Kidney capillary endothelial cell (primary cell): ENCODE measurements around the gene VPS72.
A peak's percentile ranks its signal among the peaks of the same experiment; 100 is the strongest.

Experiments
- DNase-seq: peaks from one replicate; pipeline ENCODE4 v3.0.0-alpha.2; 2018; ENCODE audit warnings: low spot score

VPS72 gene

DNA sequence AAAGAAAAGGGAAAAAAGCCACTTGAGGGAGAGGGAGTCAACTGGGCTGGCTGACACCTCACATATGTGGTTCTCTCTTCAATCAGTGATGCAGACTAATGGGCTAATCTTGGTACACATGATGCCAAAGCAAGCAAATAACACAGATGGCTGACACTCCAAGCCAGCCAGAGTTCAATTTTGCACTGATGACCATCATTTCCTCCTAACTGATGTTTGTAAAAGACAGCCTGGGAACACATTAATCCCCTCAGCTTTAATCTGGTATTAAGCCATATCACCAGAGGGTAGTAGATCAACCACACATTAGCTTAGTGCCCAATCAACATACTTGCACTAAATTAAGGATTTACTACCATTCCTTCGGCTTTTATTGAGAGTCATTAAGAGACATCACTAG lies 2.8 kb downstream of the VPS72 start:
- DNase-seq: no peak

DNA sequence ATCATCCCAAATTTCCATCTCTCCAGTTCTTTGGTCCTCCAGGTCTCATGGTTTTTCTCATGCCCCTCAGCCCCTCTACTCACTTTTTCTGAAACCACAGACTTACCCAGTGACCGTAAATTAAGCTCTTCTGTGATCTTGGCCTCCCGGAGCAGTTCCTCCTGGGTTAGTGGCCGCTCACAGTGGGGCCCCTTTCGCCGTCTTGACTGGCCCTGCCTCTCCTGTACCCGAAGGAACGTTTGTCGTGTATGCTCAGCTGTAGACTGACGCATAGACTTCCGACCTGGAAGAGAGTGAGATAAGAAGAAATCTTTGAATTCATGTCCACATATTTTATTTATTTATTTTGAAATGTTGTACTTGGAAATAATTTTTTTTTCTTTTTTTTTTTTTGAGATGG lies 5.8 kb downstream of the VPS72 start:
- DNase-seq: no peak

DNA sequence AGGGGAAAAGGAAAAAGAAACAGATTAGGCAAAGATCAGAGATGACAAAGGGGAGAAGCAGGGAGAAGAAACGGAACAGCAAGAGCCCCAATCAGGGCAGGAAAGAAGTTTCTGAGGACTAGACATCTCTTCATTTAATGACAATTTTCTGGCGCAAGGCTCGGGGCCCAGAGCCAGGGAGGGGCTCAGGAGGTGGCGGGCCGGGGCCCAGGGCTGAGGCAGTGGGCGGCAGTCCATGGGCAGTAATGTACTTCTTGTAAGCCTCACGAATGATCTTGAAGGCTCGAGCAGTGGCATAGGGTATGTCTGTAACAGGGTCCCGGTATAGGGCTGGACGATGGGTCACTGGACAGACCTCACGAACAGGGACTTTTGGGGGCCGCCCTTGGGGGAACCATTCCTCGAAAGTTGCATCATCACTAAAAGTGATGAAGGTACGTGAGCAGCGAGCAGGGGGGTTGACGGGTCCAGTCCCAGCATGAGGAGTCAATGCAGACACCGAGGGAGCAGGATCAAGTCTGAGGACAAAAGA lies 13.4 kb downstream of the VPS72 start:
- DNase-seq: no peak

DNA sequence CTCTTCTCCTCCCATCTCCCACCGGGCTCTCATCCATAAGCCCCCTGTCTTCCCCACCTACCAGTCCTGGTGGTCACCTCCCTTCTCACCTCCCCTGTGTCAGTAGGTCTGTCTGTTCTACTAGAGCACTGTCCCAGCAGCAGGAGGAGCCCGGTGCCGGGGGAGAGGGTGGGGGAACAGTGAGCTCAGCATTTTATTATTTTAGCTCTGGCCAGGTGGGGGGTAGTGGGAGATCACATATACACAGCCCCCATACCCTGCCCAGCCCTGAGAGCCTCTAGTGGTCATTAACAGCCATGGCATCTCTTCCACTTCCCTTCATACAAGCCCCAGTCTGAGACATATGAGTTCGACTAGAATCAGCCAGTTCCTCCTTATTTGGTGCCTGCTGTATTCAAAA lies 14.1 kb downstream of the VPS72 start, which contains the start of gene TMOD4:
Gene TMOD4 (minus strand): TSS at position 119 of the 400 bp plus-strand sequence. CDS start 1,106 bp downstream, outside the sequence.
- DNase-seq: no peak

DNA sequence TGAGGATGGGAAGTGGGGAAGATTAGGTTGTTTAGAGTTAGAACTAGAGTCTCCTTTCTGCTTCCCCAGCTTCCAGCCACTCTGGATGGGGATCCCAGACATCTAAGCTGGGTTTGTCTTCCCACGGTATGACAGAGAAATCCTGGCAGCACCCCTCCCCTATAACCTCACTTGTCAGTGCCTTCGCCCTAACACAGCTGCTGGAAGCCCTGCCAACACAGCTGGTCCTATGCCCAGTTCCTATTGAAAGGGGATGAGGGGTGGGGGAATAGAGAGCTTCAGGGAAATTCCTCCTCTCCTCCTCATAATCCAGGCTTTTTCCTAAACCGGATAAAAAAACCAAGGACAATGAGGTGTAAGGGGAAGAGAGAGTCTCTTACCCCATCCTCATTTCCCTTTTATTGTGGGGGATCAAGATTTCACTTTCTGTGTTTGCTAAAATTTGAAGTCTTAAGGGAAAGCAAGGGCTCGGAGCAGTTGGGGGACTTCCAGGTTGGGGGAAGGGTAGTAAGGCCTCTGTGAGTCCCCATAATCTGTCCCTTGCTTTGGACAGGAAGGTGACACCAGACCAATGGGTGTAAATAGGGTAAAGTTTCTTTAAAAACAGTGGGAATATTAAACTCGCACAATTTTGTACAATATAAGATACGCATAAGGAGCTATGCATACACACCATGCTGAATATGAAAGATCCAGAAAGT lies 14.8 kb downstream of the VPS72 start:
- DNase-seq: no peak

DNA sequence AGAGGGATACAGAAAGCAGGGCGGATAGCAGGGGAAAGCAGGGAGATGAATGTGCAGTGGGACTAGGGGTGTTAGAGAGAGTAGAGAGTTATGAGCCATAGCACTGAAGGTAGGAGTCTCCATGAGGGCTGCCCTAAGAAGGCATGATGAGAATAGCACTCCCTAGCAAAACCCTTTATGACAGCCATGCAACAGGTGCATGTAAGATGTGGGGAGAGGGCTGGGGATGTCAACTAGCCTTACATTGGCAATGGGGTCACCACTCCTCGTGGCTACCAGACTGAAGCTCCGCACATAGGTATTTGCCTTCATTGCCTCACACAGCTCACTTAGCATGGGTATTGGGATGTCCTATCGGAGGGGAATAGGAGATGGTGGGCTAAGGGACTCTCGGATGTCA lies 18.8 kb downstream of the VPS72 start:
- no peak for DNase-seq

DNA sequence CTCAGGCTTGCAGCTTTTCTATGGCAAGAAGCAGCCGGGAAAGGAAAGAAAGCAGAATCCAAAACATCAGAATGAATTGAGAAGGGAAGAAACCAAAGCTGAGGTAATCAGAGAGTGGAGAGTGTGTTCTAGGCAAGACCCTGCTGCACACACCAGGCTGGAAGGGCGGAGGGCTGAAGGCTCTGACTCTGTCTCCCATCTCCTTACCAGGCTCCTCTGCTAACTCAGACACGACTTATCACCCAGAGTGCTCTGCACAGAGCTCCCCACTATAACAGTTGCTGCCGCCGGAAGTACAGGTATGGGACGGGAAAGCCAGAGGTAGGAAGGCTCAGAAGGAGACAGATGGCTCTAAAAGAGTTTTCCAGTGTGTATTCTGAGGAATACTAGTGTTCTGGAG lies 22.9 kb downstream of the VPS72 start:
- DNase-seq: no peak

DNA sequence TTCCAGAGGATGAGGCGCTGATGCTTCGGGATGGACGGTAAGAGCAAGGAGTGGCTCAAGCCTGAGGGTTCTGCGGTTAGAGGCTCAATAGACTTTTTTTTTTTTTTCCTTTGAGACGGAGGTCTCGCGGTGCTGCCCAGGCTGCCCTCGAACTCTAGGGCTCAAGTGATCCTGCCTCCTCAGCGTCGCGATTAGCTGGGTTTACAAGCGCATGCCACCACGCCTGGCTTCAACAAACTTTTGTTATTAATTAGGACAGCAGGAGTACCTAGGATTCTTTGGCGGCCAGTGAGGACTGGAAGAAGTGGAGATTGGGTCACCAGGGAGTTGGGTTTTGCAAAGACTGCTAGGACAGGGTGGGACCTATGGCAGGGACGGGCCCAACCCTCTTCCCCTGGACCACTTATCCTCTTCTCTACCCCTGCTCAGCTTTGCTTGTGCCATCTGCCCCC lies 23.5 kb downstream of the VPS72 start:
- peak; percentile 39 for DNase-seq

DNA sequence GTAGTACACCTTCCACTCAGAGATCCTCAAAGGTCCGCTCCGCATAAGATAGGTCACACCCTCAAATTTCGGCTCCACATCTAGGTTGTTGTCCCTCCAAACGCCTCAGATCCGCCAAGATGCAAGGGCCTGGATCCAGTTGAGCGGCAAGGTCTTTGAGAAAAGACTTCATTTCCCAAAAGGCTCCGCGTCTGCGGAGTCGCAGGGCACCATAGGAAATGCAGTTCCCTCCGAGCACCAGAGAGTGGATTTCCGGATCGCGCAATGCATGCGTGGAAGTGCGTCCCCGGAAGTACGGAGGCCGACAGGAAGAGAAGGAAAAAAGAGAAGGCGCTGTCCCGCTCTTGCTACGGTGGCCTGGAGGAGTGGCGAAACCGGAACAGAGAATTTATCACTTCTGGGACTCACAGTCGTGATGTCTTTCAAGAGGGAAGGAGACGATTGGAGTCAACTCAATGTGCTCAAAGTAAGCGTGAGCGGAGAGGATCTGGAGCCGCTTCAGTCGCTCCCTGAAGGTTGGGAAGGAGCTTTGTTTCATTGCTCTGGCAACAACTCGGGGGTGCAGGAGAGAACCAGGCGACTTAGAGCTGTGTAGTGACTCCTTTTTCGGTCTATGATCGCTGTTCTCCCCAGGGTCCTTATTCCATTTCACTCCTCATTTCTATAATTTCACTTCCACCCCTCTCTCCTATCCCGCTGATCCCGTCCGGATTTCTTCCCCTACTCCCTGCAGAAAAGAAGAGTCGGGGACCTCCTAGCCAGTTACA lies 24.1 kb downstream of the VPS72 start, which contains the start of the genes LYSMD1 and SCNM1:
Gene LYSMD1 (minus strand): TSS at position 165 of the 767 bp plus-strand sequence. CDS start 644 bp downstream, outside the sequence.
Gene SCNM1 (plus strand): TSS at position 407 of the 767 bp plus-strand sequence. CDS start 9 bp downstream, at position 416.
- peak; percentile 97 for DNase-seq

DNA sequence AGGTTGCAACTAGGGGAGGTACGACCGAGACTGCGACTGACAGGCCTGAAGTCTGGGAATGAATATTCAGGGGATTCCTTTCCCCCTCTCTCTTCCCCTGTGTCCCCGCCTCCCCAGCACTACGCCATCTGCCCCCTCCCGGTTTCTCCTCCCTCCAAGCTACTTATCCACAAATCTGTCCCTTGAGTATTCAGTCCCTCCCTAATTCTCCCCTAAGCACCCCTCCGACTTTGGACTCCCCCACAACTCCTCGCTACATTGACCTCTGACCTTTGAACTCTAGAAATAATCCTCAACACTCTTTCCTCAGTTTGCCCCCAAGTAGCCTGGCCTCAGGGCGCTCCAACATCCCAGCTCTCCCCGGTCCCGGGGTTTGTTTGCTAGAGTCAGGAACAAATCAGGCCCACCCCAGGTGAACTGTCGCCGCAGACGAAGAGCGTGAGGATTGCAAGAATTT lies 24.7 kb downstream of the VPS72 start:
- peak; percentile 21 for DNase-seq

DNA sequence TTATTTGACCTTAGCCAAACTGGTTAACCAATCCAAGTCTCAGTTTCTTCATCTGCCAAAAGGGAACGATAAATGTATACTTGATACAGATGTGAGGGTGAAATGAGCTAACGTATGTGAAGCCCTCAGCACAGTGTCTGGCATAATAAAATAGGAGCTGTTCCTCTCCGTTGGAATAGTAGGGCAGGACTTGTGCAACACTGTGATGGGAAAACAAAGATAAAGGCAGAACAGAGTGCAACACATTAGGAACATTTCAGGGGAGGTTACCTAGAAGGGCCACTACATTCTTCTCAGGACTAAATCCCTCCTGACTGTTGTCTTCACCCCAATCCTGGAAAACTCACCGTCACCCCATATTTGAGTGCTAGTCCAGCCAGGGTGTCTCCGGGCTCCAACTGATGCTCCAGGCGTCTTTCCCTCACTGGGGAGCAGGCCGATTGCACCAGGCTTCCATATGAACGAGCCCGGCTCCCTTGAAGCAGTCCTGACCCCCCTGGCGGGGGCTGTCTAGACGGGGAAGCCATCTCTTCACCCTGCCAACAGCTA lies 25.2 kb downstream of the VPS72 start:
- no peak for DNase-seq

DNA sequence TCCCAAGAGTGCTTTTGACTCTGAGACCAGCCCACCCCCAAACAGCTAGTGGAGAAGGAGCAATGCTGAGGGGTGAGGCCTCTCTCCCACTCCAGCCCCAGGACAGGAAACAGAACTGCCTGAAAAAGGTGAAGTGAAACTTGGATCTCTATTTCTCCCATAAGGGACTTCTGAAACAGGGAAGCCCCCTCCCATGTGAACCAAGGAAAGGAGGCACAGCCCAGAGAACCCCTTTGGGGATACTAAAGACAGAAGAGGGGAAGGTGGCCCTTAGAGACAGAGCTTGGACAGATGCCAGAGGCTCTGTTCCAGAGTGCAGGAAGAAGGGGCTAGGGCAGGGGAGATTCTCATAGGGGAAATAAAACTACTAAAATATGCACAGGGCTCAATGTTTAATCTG lies 30.6 kb downstream of the VPS72 start:
- no peak for DNase-seq

DNA sequence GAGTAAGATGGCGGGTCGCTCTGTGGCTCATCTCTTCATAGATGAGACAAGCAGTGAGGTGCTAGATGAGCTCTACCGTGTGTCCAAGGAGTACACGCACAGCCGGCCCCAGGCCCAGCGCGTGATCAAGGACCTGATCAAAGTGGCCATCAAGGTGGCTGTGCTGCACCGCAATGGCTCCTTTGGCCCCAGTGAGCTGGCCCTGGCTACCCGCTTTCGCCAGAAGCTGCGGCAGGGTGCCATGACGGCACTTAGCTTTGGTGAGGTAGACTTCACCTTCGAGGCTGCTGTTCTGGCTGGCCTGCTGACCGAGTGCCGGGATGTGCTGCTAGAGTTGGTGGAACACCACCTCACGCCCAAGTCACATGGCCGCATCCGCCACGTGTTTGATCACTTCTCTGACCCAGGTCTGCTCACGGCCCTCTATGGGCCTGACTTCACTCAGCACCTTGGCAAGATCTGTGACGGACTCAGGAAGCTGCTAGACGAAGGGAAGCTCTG lies 31.2 kb downstream of the VPS72 start:
- DNase-seq: no peak

DNA sequence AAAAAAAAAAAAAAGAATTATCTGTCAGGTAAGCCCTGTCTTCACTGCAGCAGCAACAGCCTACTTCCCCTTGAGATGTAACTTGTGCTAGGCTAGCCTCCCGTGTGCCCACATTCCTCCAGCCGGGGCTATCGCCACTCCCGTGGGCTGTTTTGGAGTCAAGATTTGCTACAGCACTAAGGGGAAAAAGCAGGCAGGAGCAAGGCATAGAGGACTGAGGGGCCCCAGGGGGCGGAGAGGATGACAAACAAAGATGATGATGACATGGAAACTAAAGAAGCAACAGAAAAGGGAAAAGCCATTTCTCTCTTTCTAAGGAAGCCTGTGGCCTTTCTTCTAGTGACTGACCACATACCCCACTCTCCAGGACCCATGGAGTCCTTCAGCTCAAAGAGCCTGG lies 31.7 kb downstream of the VPS72 start:
- no peak for DNase-seq

DNA sequence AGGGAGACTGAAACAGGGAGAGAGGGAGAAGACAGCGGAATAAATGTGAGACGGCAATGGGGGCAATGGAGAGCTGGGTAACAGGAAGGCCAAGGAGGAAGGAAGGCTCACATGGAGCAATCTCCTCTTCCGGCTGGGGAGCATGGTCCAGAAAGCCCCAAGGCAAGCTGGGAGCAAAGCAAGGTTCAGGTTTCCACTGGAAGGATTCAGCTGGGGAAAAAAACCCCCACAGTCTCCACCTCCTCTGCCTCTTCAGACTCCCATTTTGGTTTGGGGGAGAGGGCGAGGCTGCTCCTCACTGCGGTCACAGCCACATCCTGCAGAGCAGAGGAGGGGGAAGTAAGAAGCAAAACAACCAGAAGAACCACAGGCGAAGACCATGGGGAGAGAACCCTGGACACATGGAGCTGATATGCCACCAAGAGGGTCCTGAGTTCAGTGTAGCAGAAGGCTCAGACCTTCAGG lies 32.9 kb downstream of the VPS72 start:
- DNase-seq: no peak

DNA sequence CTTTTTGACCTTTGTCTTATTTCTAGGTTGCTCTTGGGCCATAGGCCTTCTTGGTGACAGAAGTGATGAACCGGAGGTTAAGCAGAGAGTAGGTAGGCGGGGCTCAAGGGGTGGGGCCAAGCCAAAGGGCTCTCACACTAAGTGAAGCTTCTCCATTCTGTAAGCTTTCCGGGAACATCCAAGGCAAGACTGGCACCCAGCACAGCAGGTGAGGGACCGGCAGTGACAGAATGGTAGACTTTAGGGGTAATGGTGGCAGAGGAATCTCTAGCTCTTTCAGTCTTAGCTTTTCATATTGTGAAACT lies 33.5 kb downstream of the VPS72 start, which contains the start of gene TNFAIP8L2:
Gene TNFAIP8L2 (plus strand): TSS at position 135 of the 305 bp plus-strand sequence. CDS start 2,049 bp downstream, outside the sequence.
- no peak for DNase-seq

DNA sequence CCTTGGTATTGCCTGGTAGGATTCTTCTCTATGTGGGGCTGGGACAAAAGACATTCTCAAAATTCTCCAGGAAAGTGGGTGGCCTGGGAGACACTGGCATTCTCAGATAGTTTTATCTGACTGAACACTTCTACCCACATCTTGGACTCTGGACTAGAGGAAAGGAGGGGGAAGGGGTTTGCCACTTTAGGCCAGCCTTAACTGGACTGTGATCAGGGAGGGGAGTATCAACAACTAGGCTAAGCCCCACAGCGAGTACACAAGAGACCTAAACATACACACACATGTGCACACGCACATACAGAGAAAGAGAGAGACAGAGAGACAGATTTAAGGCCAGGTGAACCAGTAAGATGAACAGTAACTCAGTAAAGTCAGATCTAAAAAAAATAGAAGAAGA lies 42.3 kb downstream of the VPS72 start:
- DNase-seq: no peak

DNA sequence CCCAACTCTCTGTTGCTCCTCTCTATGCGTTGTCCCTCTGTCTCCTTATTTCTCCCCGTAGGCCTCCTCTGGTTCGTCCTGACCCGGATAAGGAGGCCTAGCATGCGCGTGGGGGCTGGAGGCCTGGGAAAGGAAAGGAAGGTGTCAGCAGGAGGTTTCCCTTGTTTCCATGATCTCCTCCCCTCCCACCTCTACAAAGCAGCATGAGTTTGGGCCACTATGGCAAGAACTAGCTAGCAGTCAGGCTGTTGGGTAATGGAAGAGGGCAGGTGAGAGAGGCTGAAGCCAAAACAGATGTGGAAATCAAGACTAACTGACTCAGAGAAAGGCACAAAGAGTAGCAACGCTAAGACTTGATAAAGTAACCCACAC lies 42.9 kb downstream of the VPS72 start:
- DNase-seq: no peak

DNA sequence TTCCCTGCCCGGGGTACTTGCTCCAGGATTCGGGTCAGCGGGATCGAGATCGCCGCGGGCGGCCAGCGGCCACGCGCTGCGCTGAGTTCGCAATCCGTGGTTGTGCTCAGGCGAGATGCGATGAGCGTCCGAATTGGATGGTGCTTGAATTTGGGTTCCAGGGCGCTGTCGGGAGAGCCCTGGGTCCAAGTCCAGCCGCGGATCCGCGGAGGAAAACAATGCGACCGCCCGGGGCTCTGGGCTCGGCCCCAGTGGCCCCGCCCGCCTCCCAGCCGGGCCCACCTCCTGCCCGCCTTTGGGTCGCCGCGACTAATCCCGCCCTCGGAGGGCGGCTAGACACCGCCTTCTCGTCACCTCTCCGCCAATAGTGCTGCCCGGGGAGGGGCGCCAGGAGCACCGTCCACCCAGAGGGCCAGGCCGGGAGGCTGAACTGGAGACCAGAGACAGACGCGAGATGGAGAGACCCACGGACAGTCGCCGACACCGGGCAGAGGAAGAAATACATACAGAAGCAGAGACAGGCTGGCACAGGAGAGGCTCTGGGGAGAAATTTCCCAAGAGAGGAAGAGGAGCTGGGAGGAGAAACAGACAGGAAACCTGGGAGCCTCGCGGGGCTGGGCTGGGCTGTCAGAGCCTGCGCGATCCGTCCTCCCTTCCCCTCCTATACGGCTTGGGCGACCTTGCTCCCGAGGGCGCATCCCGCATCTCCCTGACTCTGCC lies 43.4 kb downstream of the VPS72 start, which contains the start of gene SEMA6C:
Gene SEMA6C (minus strand): TSS at position 220 of the 720 bp plus-strand sequence. CDS start 4,010 bp downstream, outside the sequence.
- peak; percentile 91 for DNase-seq

DNA sequence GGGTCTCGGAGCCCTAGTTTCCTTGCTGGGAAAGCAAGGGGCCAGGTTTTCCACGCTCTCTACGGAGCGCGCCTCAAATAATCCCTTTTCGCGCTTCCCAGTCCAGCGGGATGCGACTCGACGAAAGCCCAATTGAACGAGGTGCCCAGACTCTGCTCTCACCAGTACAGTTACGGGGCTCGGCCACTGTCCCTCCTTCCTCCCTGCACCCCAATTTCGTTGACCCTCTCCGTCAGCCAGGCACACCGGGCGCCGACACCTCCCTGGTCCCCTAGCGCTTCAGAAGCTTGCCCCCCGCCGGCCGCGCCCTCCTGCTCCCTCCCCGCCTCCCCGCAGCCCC lies 44.0 kb downstream of the VPS72 start:
- no peak for DNase-seq

DNA sequence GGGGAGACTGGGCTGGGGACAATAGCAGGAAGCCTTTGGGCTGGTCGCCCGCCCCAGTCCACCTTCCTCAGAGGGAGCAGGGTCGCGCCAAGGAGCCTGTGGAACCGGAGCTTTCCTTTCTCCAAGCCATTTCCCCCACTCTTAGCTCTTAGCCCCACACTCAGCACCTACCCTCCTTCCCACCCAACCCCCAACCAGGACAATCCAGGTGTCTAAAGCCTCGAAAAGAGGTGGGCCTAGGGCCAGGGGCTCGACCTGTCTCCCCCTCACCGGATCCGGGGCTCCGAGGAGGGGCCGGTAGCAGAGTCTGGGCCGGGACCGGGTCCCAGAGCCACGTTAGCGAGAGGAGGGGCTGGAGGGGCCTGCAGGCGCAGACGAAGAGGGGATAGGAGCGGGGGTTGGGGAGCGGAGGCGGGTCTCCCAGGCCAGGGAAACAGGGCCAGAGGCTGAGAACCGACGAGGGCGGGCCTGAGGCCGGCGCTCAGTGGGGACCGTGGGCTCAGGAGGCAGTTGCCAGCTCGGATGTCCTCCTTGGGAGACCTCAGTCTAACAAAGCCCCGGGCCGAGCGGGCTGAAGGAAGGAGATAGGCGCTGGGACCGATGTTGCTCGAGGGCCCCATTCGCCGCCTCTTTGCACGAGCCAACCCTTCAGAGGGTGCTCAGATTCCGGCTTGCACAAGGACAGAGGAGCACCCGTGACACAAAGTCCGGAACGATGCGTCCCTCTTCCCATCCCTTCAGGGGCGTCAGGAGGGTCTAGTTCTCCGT lies 44.5 kb downstream of the VPS72 start:
- DNase-seq: no peak
